Immature natural killer cell (primary cell): ENCODE results near the gene RUBCN. TPM values are rescaled to one million over a fixed set of nuclear protein-coding genes. Genes with fewer than 3 reads are reported as not detected.
"Not testable (repeated sequence)": the region's sequence is repeated elsewhere in the genome, so short reads cannot be mapped to it uniquely, and the experiment has no call there.

ENCODE experiments used
- DNase-seq, 3 donors: peaks; one replicate each; pipeline ENCODE4 v3.0.0; 2022; ENCODE audit warnings: mixed read lengths in 1 of 3
- H3K27ac Mint-ChIP-seq, 6 donors: one replicate each; pipeline ENCODE4 v1.8.0; 2020; ENCODE audit warnings: mixed read lengths in 6 of 6, mild to moderate bottlenecking in 5 of 6, inconsistent platforms in 4 of 6, moderate library complexity in 3 of 6
- H3K27me3 Mint-ChIP-seq, 3 donors: one replicate each; pipeline ENCODE4 v1.8.0; 2020 to 2021; ENCODE audit warnings: low read depth in 3 of 3, mild to moderate bottlenecking in 3 of 3, mixed read lengths in 3 of 3, moderate library complexity in 3 of 3, inconsistent platforms in 1 of 3
- H3K36me3 Mint-ChIP-seq, 3 donors: one replicate each; pipeline ENCODE4 v1.8.0; 2020; ENCODE audit warnings: mixed read lengths in 3 of 3, inconsistent platforms in 2 of 3, mild to moderate bottlenecking in 2 of 3
- H3K4me1 Mint-ChIP-seq, 2 donors: one replicate each; pipeline ENCODE4 v1.8.0; 2020; ENCODE audit warnings: inconsistent platforms in 2 of 2, mild to moderate bottlenecking in 2 of 2, mixed read lengths in 2 of 2, moderate library complexity in 1 of 2
- H3K4me3 Mint-ChIP-seq, 5 donors: one replicate each; pipeline ENCODE4 v1.8.0; 2020; ENCODE audit warnings: mild to moderate bottlenecking in 5 of 5, mixed read lengths in 5 of 5, inconsistent platforms in 3 of 5, moderate library complexity in 3 of 5
- H3K9me3 Mint-ChIP-seq, 6 donors: one replicate each; pipeline ENCODE4 v1.8.0; 2020; ENCODE audit warnings: mild to moderate bottlenecking in 6 of 6, mixed read lengths in 6 of 6, inconsistent platforms in 4 of 6, moderate library complexity in 3 of 6
- polyA plus RNA-seq, 3 donors: library from polyadenylated mRNA; unstranded; fragments of 300-500 nt; fragmentation: Illumina TruSeq; gene quantifications; one replicate each; pipeline ENCODE4 v1.2.3, GENCODE V29; 2021

RUBCN gene
- polyA plus RNA-seq, 3 donors from 2014 or later: 8.9 to 29.9 (median 10.9) TPM

- H3K9me3 Mint-ChIP-seq, H3K36me3 Mint-ChIP-seq, DNase-seq, H3K27me3 Mint-ChIP-seq: not testable (repeated sequence)
- Mint-ChIP-seq H3K27ac (peak overlapping the region in 1 of 6 donors; percentile 7), H3K4me1 (peaks cover 3 to 13% of the 10 kb centered on the region in 2 donors), H3K4me3 (peak overlapping the region; percentile 55 to 77 (median 71))
These were observed 110.1 kb downstream of the RUBCN start for GRCh38 chr3:197626404-197627157.

DNA sequence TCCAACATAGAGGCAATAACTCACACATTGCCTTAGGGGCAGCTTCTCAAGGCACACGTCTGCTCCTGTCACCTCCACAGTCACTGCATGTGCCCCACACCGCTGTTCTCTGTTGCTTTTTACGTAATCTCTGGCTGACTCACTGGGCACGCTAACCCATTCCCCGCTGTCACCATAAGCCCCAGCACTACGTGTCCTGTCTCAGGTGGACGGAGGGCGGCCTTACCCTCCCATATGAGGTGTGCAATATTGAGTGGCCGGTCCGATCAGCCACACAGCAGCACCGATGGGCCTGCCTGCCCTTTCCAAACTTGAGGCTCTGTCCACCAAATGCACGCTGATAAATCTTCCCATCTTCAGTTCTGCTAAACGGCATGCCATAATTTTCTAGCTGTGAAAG, 115.2 kb downstream of the RUBCN start:
- H3K4me1 Mint-ChIP-seq, H3K27me3 Mint-ChIP-seq, DNase-seq, H3K27ac Mint-ChIP-seq, H3K4me3 Mint-ChIP-seq, H3K9me3 Mint-ChIP-seq: not testable (repeated sequence)
- H3K36me3 Mint-ChIP-seq: peaks cover 13 to 26% (median 18%) of the 10 kb centered on the region in 3 donors

Other genes with a start within 250 kb of the RUBCN start
- gene BDH1, start 180.9 kb downstream of the RUBCN start, polyA plus RNA-seq: 10 to 100 TPM; 10.3 to 16.1 (median 14.2) TPM
- 100 to 1,000 TPM; 103 to 144 (median 141) TPM for gene FYTTD1, start 13.0 kb upstream of the RUBCN start, polyA plus RNA-seq
- gene LRCH3, start 54.4 kb upstream of the RUBCN start, polyA plus RNA-seq: 10 to 100 TPM in 1 of 3 donors, 1 to 10 TPM in 2; 4.5 to 26.3 (median 7.2) TPM
- gene RPL35A, start 213.3 kb upstream of the RUBCN start, polyA plus RNA-seq: 1,000 to 10,000 TPM in 1 of 3 donors, 100 to 1,000 TPM in 2; 429 to 1,389 (median 854) TPM
- gene LMLN, start 223.3 kb upstream of the RUBCN start, polyA plus RNA-seq: 1 to 10 TPM in 2 of 3 donors, under 1 TPM in 1; 0.62 to 1.9 (median 1.8) TPM